GM23338 (cell line): ENCODE data around the gene MYCBPAP. TPM values are rescaled to one million over a fixed set of nuclear protein-coding genes. Genes with fewer than 3 reads are reported as not detected.

ENCODE experiments used
- ATAC-seq: fragments of 200-7000 bp; cut with Tn5 transposase; 3 replicates; pipeline ENCODE4 v1.9.1; 2020
- DNase-seq: peaks from one replicate; pipeline ENCODE4 v3.0.0-alpha.2; 2015; ENCODE audit warnings: low spot score
- H2AFZ ChIP-seq: fragments of 200-600 bp; sonication (generic); 2 replicates; pipeline ENCODE4 v1.8.0; 2016; ENCODE audit warnings: antibody characterized with exemption, mild to moderate bottlenecking, moderate library complexity
- H3F3A ChIP-seq: fragments of 200-600 bp; sonication (generic); replicated peaks from 2 replicates; pipeline ENCODE4 v1.8.0; 2017; ENCODE audit warnings: antibody characterized with exemption, mixed run types, low read depth
- H3K27ac ChIP-seq: fragments of 200-600 bp; sonication (generic); 2 replicates; pipeline ENCODE4 v1.6.1; 2016; ENCODE audit warnings: low read depth
- H3K27me3 ChIP-seq: fragments of 200-600 bp; sonication (generic); 2 replicates; pipeline ENCODE4 v1.8.0; 2016; ENCODE audit warnings: mild to moderate bottlenecking, mixed run types, moderate library complexity; ENCODE audit not compliant: insufficient read depth
- H3K36me3 ChIP-seq: fragments of 200-600 bp; sonication (generic); 2 replicates; pipeline ENCODE4 v1.8.0; 2016; ENCODE audit warnings: mild to moderate bottlenecking; ENCODE audit not compliant: insufficient read depth
- H3K4me1 ChIP-seq: fragments of 200-600 bp; sonication (generic); 2 replicates; pipeline ENCODE4 v1.8.0; 2016; ENCODE audit warnings: mild to moderate bottlenecking, moderate library complexity; ENCODE audit not compliant: insufficient read depth
- H3K4me2 ChIP-seq: fragments of 200-600 bp; sonication (generic); 2 replicates; pipeline ENCODE4 v1.7.1; 2017; ENCODE audit warnings: mixed run types
- H3K4me3 ChIP-seq: fragments of 200-600 bp; sonication (generic); 2 replicates; pipeline ENCODE4 v1.6.1; 2016; ENCODE audit warnings: mixed run types
- H3K79me2 ChIP-seq: fragments of 200-600 bp; sonication (generic); replicated peaks from 2 replicates; pipeline ENCODE4 v1.8.0; 2017; ENCODE audit warnings: mild to moderate bottlenecking; ENCODE audit not compliant: insufficient read depth
- H3K9me2 ChIP-seq: fragments of 200-600 bp; sonication (generic); 2 replicates; pipeline ENCODE4 v1.8.0; 2017; ENCODE audit not compliant: insufficient read depth
- H4K20me1 ChIP-seq: fragments of 200-600 bp; sonication (generic); replicated peaks from 2 replicates; pipeline ENCODE4 v1.8.0; 2017; ENCODE audit warnings: mild to moderate bottlenecking; ENCODE audit not compliant: insufficient read depth
- H3K27ac Mint-ChIP-seq: 2 replicates; pipeline ENCODE4 v1.8.0; 2020; ENCODE audit warnings: inconsistent platforms, mild to moderate bottlenecking, moderate library complexity, mixed read lengths
- H3K27me3 Mint-ChIP-seq: 3 replicates; pipeline ENCODE4 v1.8.0; 2022; ENCODE audit warnings: low read depth, mild to moderate bottlenecking, moderate library complexity, mixed read lengths, inconsistent platforms; ENCODE audit not compliant: insufficient read depth, poor library complexity
- H3K36me3 Mint-ChIP-seq: 3 replicates; pipeline ENCODE4 v1.8.0; 2021; ENCODE audit warnings: low read depth, mild to moderate bottlenecking, inconsistent platforms, moderate library complexity, mixed read lengths
- H3K4me1 Mint-ChIP-seq: 3 replicates; pipeline ENCODE4 v1.8.0; 2020; ENCODE audit warnings: mild to moderate bottlenecking, inconsistent platforms, mixed read lengths
- H3K4me3 Mint-ChIP-seq: 3 replicates; pipeline ENCODE4 v1.8.0; 2021; ENCODE audit warnings: moderate library complexity, mild to moderate bottlenecking, inconsistent platforms, mixed read lengths
- H3K9me3 Mint-ChIP-seq: 3 replicates; pipeline ENCODE4 v1.8.0; 2020; ENCODE audit warnings: moderate library complexity, mild to moderate bottlenecking, inconsistent platforms, mixed read lengths
- CTCF ChIP-seq, 2 experiments: fragments of 200-600 bp in 1 of 2; sonication (generic) in 1 of 2; conservative IDR thresholded peaks; 2 replicates each; pipeline versions ENCODE4 v1.5.1 to v1.6.1; 2016 to 2017; ENCODE audit warnings: antibody characterized with exemption in 2 of 2, low read depth in 2 of 2, mild to moderate bottlenecking in 2 of 2, moderate library complexity in 1 of 2
- ETS1 ChIP-seq: IDR thresholded peaks from 2 replicates; pipeline ENCODE4 v1.6.1; 2016; ENCODE audit warnings: antibody characterized with exemption
- EZH2 ChIP-seq: fragments of 200-600 bp; sonication (generic); IDR thresholded peaks from one replicate; pipeline ENCODE4 v1.8.0; 2017; ENCODE audit warnings: antibody characterized with exemption, mild to moderate bottlenecking, low read depth; ENCODE audit not compliant: unreplicated experiment
- EZH2phosphoT487 ChIP-seq: fragments of 200-600 bp; sonication (generic); IDR thresholded peaks from one replicate; pipeline ENCODE4 v1.8.1; 2018; ENCODE audit warnings: antibody characterized with exemption; ENCODE audit not compliant: unreplicated experiment
- JUNB ChIP-seq: IDR thresholded peaks from one replicate; pipeline ENCODE4 v1.6.1; 2016; ENCODE audit warnings: antibody characterized with exemption; ENCODE audit not compliant: unreplicated experiment
- NANOG ChIP-seq: IDR thresholded peaks from 2 replicates; pipeline ENCODE4 v1.6.1; 2016; ENCODE audit warnings: antibody characterized with exemption, borderline replicate concordance
- POLR2AphosphoS5 ChIP-seq: IDR thresholded peaks from 2 replicates; pipeline ENCODE4 v1.6.1; 2016; ENCODE audit warnings: antibody characterized with exemption, low read depth
- REST ChIP-seq: IDR thresholded peaks from one replicate; pipeline ENCODE4 v1.6.1; 2018; ENCODE audit warnings: antibody characterized with exemption; ENCODE audit not compliant: unreplicated experiment
- STAT1 ChIP-seq: IDR thresholded peaks from one replicate; pipeline ENCODE4 v1.6.1; 2016; ENCODE audit warnings: antibody characterized with exemption; ENCODE audit not compliant: unreplicated experiment
- ZNF114 ChIP-seq: fragments of 250-450 bp; sonication (Bioruptor Pico); IDR thresholded peaks from 2 replicates; pipeline ENCODE4 v1.5.0; 2020; ENCODE audit warnings: mild to moderate bottlenecking, moderate library complexity
- ZNF331 ChIP-seq: fragments of 250-450 bp; sonication (Bioruptor Pico); IDR thresholded peaks from 2 replicates; pipeline ENCODE4 v1.5.0; 2020; ENCODE audit warnings: low read depth, mild to moderate bottlenecking, moderate library complexity
- polyA plus RNA-seq: library from polyadenylated mRNA; unstranded; fragments of >200 nt; fragmentation: Nextera tagmentation; extraction: Ambion mirVana; gene quantifications from 2 replicates; pipeline ENCODE4 v1.2.1, GENCODE V29; 2016
- total RNA-seq: library from RNA; depleted of rRNA; stranded (reverse); fragments of >200 nt; shearing (Covaris generic); gene quantifications from 2 replicates; pipeline ENCODE4 v1.2.3, GENCODE V29; 2014

Gene MYCBPAP
- total and polyA plus RNA-seq, 2 experiments from 2014 or later, result 0.63 to 1.7 TPM

- Histone ChIP-seq H3K79me2 (no peaks in the 10 kb centered on the region), H3F3A (no peaks in the 10 kb centered on the region), H3K27ac (no peak overlapping the region), H3K27me3 (no peaks in the 10 kb centered on the region), H3K36me3 (no peaks in the 10 kb centered on the region), H3K4me3 (no peak overlapping the region), H3K4me1 (no peaks in the 10 kb centered on the region), H3K9me2 (no peaks in the 10 kb centered on the region), H2AFZ (no peak overlapping the region), H3K4me2 (no peak overlapping the region), H4K20me1 (no peaks in the 10 kb centered on the region)
- Mint-ChIP-seq H3K27me3 (peaks cover 4% of the 10 kb centered on the region), H3K9me3 (no peaks in the 10 kb centered on the region), H3K36me3 (no peaks in the 10 kb centered on the region), H3K27ac (no peak overlapping the region), H3K4me1 (no peaks in the 10 kb centered on the region), H3K4me3 (no peak overlapping the region)
- ATAC-seq (no peak), DNase-seq (no peak)
- TF ChIP-seq ETS1, result no peak
- no peak for TF ChIP-seq EZH2phosphoT487
- TF ChIP-seq ZNF114 (CRISPR knock-in tag), result no peak
- no peak for TF ChIP-seq ZNF331 (CRISPR knock-in tag)
Observed at GRCh38 chr17:50495918-50496317, 12.3 kb upstream of the MYCBPAP start.

GRCh38 chr17:50498021-50498874, 10.0 kb upstream of the MYCBPAP start:
- Histone ChIP-seq H3K27ac (no peak overlapping the region), H3K4me2 (no peak overlapping the region), H3K36me3 (no peaks in the 10 kb centered on the region), H4K20me1 (no peaks in the 10 kb centered on the region), H3K27me3 (no peaks in the 10 kb centered on the region), H3K4me3 (no peak overlapping the region), H3K9me2 (no peaks in the 10 kb centered on the region), H3K79me2 (no peaks in the 10 kb centered on the region), H3F3A (no peaks in the 10 kb centered on the region), H2AFZ (no peak overlapping the region), H3K4me1 (0 out of 2 replicates have a peak, but pooled peaks cover under 1% of the 10 kb centered on the region)
- Mint-ChIP-seq H3K9me3 (no peaks in the 10 kb centered on the region), H3K27ac (no peak overlapping the region), H3K36me3 (no peaks in the 10 kb centered on the region), H3K4me1 (peaks cover 3% of the 10 kb centered on the region; the same call in 1 of the 3 replicates), H3K27me3 (peaks cover 9% of the 10 kb centered on the region), H3K4me3 (no peak overlapping the region)
- no peak for ATAC-seq
- no peak for DNase-seq
- TF ChIP-seq CTCF (conservative IDR thresholded peaks at IDR 0.05; ENCODE audit: low read depth in 2 of 2) (no peak), ETS1 (no peak), EZH2 (no peak), ZNF331 (CRISPR knock-in tag) (no peak), ZNF114 (CRISPR knock-in tag) (no peak), POLR2AphosphoS5 (no peak), REST (no peak), NANOG (no peak), STAT1 (no peak), JUNB (no peak)
